Mesodermal cell (in vitro differentiated cells): ENCODE data around the gene ZFYVE9.
A peak's percentile ranks its signal among the peaks of the same experiment; 100 is the strongest.

Experiments
- H3K27ac ChIP-seq: 2 replicates; pipeline ENCODE4 v1.7.0; 2013; ENCODE audit warnings: mild to moderate bottlenecking, low read depth, low read length, moderate library complexity; ENCODE audit not compliant: severe bottlenecking
- H3K36me3 ChIP-seq: 2 replicates; pipeline ENCODE4 v1.7.1; 2013; ENCODE audit warnings: mild to moderate bottlenecking, low read length, moderate library complexity; ENCODE audit not compliant: control insufficient read depth, insufficient read depth
- H3K4me1 ChIP-seq: one replicate; pipeline ENCODE4 v1.7.1; 2013; ENCODE audit warnings: mild to moderate bottlenecking, low read length; ENCODE audit not compliant: insufficient read depth, control insufficient read depth, poor library complexity, severe bottlenecking
- H3K4me3 ChIP-seq: 2 replicates; pipeline ENCODE4 v1.7.0; 2013; ENCODE audit warnings: low read length, control low read depth, mild to moderate bottlenecking; ENCODE audit not compliant: insufficient read depth, poor library complexity, severe bottlenecking; ENCODE audit errors: extremely low read depth
- H3K9me3 ChIP-seq: 2 replicates; pipeline ENCODE4 v1.7.1; 2013; ENCODE audit warnings: mild to moderate bottlenecking, low read length, moderate library complexity; ENCODE audit not compliant: control insufficient read depth
- WGBS, 2 experiments: methylation state at CpG; one replicate each; pipeline ENCODE4 v1.1.5; 2013; ENCODE audit warnings: missing lambda C conversion rate in 2 of 2; ENCODE audit not compliant: insufficient coverage in 2 of 2; 5-methylcytosine and 5-hydroxymethylcytosine counted together

The ZFYVE9 gene

DNA sequence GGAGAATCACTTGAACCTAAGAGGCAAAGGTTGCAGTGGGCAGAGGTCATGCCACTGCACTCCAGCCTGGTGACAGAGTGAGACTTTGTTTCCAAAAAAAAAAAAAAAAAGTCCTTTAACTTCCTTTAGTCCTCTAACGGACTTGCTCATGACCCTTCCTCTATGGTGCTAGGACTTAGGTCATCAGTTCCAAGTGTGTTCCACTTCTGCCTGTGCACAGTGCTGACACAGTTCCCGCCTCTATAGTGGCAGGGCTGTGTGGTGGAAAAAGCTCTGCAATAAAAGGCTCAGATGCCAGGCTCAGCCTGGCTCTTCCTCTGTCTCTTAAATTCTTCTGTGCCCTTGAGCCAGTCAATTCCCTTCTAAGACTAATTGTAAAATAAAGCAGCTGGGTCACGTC, 202.1 kb downstream of the ZFYVE9 start:
- WGBS, 2 experiments = 96 to 100% methylated on average over 1 to 2 of the region's 3 CpGs
- H3K27ac ChIP-seq = no peak overlapping the region

DNA sequence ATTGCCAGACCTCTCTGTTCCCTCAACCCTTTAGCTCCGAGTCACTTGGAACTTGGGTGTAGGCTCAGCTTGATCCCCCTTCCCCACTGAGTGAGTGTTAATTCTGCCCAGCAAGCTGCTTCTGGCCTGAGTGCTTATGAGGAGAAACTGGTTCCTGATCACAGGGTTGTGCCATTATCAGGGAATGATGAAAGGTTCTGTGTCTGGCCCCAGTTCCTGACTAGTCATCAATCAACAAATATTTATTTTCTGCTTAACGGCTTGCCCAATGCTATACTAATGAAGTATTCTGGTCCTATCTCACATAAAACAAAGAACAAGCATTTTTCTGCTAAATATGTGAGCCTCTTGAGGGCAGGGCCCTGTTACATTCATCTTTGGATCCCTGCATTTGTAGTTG, 203.4 kb downstream of the ZFYVE9 start:
- no peak overlapping the region for H3K27ac ChIP-seq
- no peaks in the 10 kb centered on the region for H3K4me1 ChIP-seq
- H3K9me3 ChIP-seq = no peaks in the 10 kb centered on the region
- H3K36me3 ChIP-seq = peaks cover 15% of the 10 kb centered on the region
- WGBS, 2 experiments = 82 to 88% methylated on average over 1 to 2 of the region's 2 CpGs
- no peak overlapping the region for H3K4me3 ChIP-seq

More for the DNA sequence above, 202.1 kb downstream of the ZFYVE9 start:
- Histone ChIP-seq H3K9me3 (no peaks in the 10 kb centered on the region), H3K4me3 (no peak overlapping the region), H3K4me1 (no peaks in the 10 kb centered on the region), H3K36me3 (peaks cover 9% of the 10 kb centered on the region)

DNA sequence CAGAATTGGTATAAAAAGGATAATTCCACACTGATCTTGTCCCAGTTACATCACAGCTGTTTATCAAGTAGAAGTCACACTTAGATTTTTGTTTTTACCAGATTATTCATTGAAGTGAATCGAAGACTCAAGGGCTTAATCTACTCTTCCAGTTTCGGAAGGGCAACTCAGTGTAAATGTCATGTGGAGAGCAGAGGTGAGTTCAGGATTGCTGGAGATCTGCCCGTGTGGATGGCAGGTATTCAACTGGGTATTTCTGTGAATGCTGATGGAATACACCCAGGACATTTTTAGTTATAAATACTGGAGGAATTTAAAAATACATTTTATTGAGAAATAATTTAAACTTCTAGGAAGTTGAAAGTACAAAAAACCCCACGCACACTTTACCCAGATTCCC, 204.8 kb downstream of the ZFYVE9 start:
- peaks cover 17% of the 10 kb centered on the region for H3K36me3 ChIP-seq
- H3K4me1 ChIP-seq = peaks cover 5% of the 10 kb centered on the region
- H3K9me3 ChIP-seq = no peaks in the 10 kb centered on the region
- H3K27ac ChIP-seq = no peak overlapping the region
- WGBS, 2 experiments = 92 to 95% methylated on average over 2 of the region's 4 CpGs
- H3K4me3 ChIP-seq = no peak overlapping the region

DNA sequence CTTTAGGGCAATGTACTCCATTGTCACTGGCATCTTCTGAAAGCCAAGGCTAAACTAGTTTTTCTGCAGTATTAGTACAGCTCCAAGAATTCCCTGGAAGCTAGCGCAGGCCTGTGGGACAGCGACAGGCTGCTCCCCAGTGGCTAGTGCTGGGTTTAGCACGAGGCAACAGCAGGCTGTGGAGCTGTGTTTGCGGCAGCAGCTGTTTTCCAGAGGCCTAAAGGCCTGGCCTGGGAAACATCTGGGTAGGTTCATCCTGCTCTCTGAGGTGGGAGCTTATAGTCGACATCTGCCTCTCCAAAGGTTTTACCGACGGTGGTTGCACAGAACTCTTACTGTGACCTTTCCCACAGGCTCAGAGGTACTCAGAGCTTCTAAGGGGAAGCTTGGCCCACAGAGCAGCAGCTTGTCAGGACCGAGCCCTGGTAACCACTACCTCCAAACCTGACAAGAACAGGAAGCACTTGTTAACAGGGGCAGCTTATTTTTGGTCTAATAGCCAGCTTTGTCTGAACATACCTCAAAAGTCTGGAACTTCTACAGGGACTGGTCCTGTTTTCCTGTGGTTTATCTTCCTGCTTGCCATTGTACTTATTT, 206.9 kb downstream of the ZFYVE9 start:
- peaks cover 17% of the 10 kb centered on the region for H3K4me1 ChIP-seq
- H3K4me3 ChIP-seq = no peak overlapping the region
- H3K27ac ChIP-seq = peak overlapping the region; percentile 19
- peaks cover 34% of the 10 kb centered on the region for H3K36me3 ChIP-seq
- no peaks in the 10 kb centered on the region for H3K9me3 ChIP-seq
- 66 to 71% methylated on average over 8 of the region's 8 CpGs for WGBS, 2 experiments

DNA sequence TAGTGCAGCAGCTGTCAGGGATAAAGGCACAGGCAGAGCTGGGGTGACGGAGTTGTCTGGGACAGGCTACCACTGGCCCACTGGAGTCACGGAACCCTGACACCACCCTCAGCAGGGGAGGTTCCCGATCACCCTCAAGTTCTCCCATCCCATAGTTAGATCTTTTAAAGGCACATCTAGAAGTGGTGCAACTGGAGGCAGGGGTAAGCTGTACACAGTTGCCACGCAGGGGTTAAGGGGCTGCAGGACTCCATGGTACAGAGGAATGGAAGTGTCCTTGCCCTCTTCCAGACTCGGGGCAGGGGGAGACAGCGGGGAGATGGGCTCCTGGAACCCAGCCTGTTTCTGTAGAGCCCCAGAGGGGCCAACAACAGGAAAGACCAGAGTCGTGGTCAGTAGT, 210.8 kb downstream of the ZFYVE9 start:
- no peaks in the 10 kb centered on the region for H3K9me3 ChIP-seq
- H3K36me3 ChIP-seq = peaks cover 67% of the 10 kb centered on the region
- no peak overlapping the region for H3K4me3 ChIP-seq
- H3K4me1 ChIP-seq = peaks cover 17% of the 10 kb centered on the region
- WGBS, 2 experiments = 91 to 96% methylated on average over 5 to 6 of the region's 7 CpGs
- no peak overlapping the region for H3K27ac ChIP-seq

DNA sequence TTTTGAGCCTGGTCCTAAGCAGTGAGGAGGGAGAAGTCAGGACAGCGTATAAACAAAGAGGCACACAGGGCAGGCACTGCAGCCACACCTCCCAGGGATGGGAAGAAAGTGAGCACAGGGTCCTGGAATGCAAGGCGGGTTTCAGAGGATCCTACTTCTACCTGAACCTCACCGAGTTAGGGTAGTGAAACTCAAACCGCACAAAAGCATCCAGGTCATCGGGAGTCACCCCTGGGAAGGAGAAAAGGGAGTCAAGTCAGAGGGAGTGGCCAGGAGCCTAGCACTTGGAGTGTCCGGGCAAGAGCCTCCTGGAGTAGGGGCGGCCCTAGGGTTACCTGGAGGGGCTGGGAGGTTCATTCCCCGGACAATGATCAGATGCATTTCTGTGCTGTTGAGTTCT, 213.5 kb downstream of the ZFYVE9 start:
- peaks cover 17% of the 10 kb centered on the region for H3K4me1 ChIP-seq
- peaks cover 87% of the 10 kb centered on the region for H3K36me3 ChIP-seq
- WGBS, 2 experiments = 95 to 96% methylated on average over 8 of the region's 8 CpGs

DNA sequence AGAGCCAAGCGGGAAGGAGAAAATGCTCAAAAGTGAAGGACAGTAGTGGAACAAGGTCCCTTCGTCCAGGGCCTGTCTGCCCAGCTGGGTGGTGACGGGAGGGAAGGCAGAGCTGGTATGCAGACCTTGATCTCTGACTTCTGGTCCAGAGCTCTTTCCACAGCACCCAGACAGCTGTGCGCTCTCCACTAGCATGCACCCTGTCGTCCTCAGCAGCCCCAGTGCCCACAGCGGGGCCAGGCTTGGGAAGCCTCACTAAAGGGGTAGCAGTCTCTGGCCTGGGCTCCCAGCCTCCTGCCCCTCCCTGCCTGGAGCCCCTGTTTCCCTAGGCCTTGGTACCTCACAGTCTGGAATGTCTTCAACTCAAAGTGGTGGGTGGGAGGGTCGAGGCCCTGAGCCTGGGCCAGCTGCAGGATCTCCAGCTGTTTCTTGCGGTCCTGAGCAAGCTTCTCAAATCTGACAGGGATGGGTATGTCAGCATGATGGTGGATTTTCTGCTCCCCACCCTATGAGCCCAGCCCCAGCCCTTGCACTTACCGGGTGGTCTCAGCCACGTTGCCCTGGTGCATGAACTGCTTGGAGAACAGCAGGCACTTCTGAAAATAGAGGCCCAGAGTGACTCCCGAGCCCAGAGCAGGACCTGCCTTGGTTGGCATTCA, 214.1 kb downstream of the ZFYVE9 start:
- Histone ChIP-seq H3K27ac (no peak overlapping the region), H3K4me1 (peaks cover 17% of the 10 kb centered on the region), H3K4me3 (no peak overlapping the region), H3K9me3 (no peaks in the 10 kb centered on the region), H3K36me3 (peaks cover 92% of the 10 kb centered on the region)
- 95 to 97% methylated on average over 8 to 9 of the region's 11 CpGs for WGBS, 2 experiments

More for the DNA sequence above, 213.5 kb downstream of the ZFYVE9 start:
- no peak overlapping the region for H3K27ac ChIP-seq
- no peaks in the 10 kb centered on the region for H3K9me3 ChIP-seq
- H3K4me3 ChIP-seq = no peak overlapping the region

DNA sequence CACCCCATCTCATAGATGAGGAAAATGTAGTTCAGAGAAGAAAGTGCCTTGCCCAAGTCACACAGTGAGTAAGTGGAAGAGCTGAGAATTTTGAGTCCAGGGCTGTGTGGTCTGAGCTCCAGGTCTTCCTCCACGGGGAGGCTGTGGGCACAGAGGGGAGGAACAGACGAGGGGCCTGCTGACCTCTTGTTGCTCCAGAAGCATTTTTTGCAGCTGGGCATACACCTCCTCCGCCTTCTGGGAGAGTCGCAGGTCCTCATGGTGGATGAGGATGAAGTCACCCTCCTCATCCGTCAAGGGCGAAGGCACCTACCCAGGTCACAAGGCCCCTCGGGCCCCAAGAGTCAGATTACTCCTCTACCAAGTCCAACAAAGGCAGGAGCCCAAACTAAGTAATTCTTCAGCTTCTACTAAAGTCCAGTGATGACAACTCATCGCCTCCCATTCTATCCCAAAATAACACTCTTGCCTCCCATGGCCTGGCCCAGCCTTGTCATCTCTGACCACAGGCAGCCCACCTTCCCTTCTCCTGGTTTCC, 215.0 kb downstream of the ZFYVE9 start:
- H3K36me3 ChIP-seq = peaks cover 98% of the 10 kb centered on the region
- 98 to 100% methylated on average over 4 to 5 of the region's 8 CpGs for WGBS, 2 experiments
- no peak overlapping the region for H3K4me3 ChIP-seq
- H3K4me1 ChIP-seq = peaks cover 9% of the 10 kb centered on the region
- no peak overlapping the region for H3K27ac ChIP-seq
- no peaks in the 10 kb centered on the region for H3K9me3 ChIP-seq

DNA sequence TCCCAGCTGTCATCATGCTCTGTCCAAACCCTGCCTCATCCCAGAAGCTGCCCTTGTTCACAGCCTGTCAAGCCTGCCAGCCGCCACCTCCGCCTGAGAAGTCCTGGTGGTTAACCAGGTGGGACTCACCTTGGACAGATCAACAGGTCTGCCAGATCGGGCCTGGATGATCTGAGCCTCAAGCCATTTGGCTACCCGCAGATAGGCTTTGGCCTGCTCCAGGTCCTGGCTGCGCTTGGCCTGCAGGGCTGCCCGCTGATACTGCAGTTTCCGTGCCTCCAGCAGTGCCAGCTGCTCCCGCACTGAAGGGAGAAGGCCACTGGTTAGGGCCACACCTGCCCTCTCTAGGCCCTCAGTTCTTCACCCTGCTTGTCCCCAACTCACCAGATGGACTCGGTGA, 215.5 kb downstream of the ZFYVE9 start:
- Histone ChIP-seq H3K4me3 (no peak overlapping the region), H3K9me3 (no peaks in the 10 kb centered on the region), H3K27ac (no peak overlapping the region), H3K36me3 (peaks cover 99% of the 10 kb centered on the region), H3K4me1 (peaks cover 4% of the 10 kb centered on the region)
- 97% methylated on average over 7 to 9 of the region's 9 CpGs for WGBS, 2 experiments

DNA sequence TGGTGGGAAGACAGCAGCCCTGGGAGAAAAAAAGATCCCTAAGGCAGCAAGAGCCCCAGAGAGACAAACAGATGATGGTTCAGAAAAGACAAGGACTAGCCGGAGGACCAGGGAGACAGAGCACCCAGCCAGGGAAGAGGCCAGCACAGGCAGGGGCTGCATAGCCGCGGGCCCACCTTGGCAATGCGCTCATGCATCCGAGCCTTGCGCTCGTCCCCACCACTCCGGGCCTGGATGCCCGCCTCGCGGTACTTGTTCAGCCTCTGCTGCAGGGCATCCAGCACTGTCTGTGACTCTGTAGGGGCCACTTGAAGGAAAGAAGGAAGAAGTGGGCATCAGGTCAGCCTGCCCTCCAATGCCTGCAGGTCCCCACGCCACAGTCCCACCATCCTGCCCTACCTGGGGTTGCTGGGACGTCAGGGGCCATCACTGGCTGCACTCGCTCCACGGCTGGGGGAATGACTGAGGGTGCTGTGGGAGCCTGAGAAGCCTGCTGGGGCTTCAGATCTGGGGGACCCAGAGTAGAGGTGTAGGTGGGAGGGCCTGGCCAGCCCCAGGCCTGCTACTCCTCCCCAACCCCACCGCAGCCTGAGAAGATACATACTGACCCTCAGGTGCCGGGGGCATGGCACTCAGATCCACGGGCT, 217.1 kb downstream of the ZFYVE9 start:
- WGBS, 2 experiments = 93 to 95% methylated on average over 3 to 7 of the region's 18 CpGs
- Histone ChIP-seq H3K4me3 (no peak overlapping the region), H3K36me3 (peaks cover 98% of the 10 kb centered on the region)

More for the DNA sequence above, 217.1 kb downstream of the ZFYVE9 start:
- H3K9me3 ChIP-seq = no peaks in the 10 kb centered on the region
- H3K27ac ChIP-seq = no peak overlapping the region
- no peaks in the 10 kb centered on the region for H3K4me1 ChIP-seq
